GM12878 (cell line): ENCODE results near the gene CSF3. TPM values are rescaled to one million over a fixed set of nuclear protein-coding genes. Genes with fewer than 3 reads are reported as not detected.
A peak's percentile ranks its signal among the peaks of the same experiment; 100 is the strongest.

Source experiments
- ATAC-seq: fragments of 200-7000 bp; cut with Tn5 transposase; 3 replicates; pipeline ENCODE4 v1.9.1; 2020; ENCODE audit warnings: mild to moderate bottlenecking, moderate library complexity
- BruUV-seq: library from RNA; stranded (reverse); fragments of 400-500 nt; replicated peaks from 2 replicates; lab custom pipeline; 2021; lab: Mats Ljungman, UMichigan
- CTCF ChIA-PET: fragments of 300-600 bp; sonication (Branson Sonifier 250); formaldehyde crosslinking; extraction: SDS; loops from one replicate; lab custom pipeline; 2021; ENCODE audit warnings: inconsistent platforms; lab: Yijun Ruan, JAX
- POLR2A ChIA-PET: fragments of 350-600 bp; formaldehyde crosslinking; extraction: SDS; loops from one replicate; lab custom pipeline; 2021; ENCODE audit warnings: inconsistent platforms; lab: Charles Lee
- RAD21 ChIA-PET: fragments of 300-600 bp; sonication (Branson Sonifier 250); formaldehyde crosslinking; loops from one replicate; lab custom pipeline; 2023; ENCODE audit warnings: antibody characterized with exemption; ENCODE audit not compliant: unreplicated experiment; lab: Charles Lee
- SMC1A ChIA-PET: fragments of 300-600 bp; sonication (Branson Sonifier 250); formaldehyde crosslinking; loops from one replicate; lab custom pipeline; 2023; ENCODE audit not compliant: unreplicated experiment, uncharacterized antibody; lab: Charles Lee
- DNase-seq: peaks from one replicate; pipeline ENCODE4 v3.0.0-alpha.2; 2011; ENCODE audit warnings: low read depth, low spot score
- FAIRE-seq: peaks from 3 replicates; lab custom pipeline; 2011; peaks lifted over from hg19 to GRCh38; lab: Jason Lieb, UNC
- H2AFZ ChIP-seq: 2 replicates; pipeline ENCODE4 v1.6.0; 2011; ENCODE audit warnings: low read depth, low read length, control low read depth; ENCODE audit not compliant: control insufficient read depth
- H3K27ac ChIP-seq: 2 replicates; pipeline ENCODE4 v1.5.1; 2011; ENCODE audit warnings: control low read depth; ENCODE audit not compliant: control insufficient read depth, insufficient read depth
- H3K27me3 ChIP-seq, 2 experiments: replicated peaks in 1 of 2; 2 replicates each; pipeline versions ENCODE4 v1.6.0 to v1.6.1; 2011; ENCODE audit warnings: low read length in 1 of 2; ENCODE audit not compliant: control insufficient read depth in 2 of 2, insufficient read depth in 2 of 2
- H3K36me3 ChIP-seq, 2 experiments: 2 replicates each; pipeline ENCODE4 v1.5.1; 2011; ENCODE audit warnings: low read length in 1 of 2; ENCODE audit not compliant: control insufficient read depth in 2 of 2, insufficient read depth in 2 of 2
- H3K4me1 ChIP-seq: 2 replicates; pipeline ENCODE4 v1.6.1; 2011; ENCODE audit warnings: mild to moderate bottlenecking, low read length, moderate library complexity, mixed read lengths; ENCODE audit not compliant: control insufficient read depth, insufficient read depth
- H3K4me2 ChIP-seq: 2 replicates; pipeline ENCODE4 v1.6.0; 2011; ENCODE audit warnings: control low read depth; ENCODE audit not compliant: control insufficient read depth, insufficient read depth
- H3K4me3 ChIP-seq: fragments of 200-600 bp; sonication (generic); 2 replicates; pipeline ENCODE4 v1.5.1; 2016
- H3K79me2 ChIP-seq: 2 replicates; pipeline ENCODE4 v1.6.0; 2011; ENCODE audit warnings: low read length; ENCODE audit not compliant: control insufficient read depth, insufficient read depth
- H3K9ac ChIP-seq: 2 replicates; pipeline ENCODE4 v1.8.0; 2011; ENCODE audit warnings: low read length, control low read depth, mixed read lengths; ENCODE audit not compliant: control insufficient read depth, insufficient read depth
- H3K9me3 ChIP-seq: replicated peaks from 3 replicates; pipeline ENCODE4 v1.5.1; 2011; ENCODE audit warnings: mild to moderate bottlenecking, low read length; ENCODE audit not compliant: control insufficient read depth, insufficient read depth
- H4K20me1 ChIP-seq: 2 replicates; pipeline ENCODE4 v1.6.0; 2011; ENCODE audit not compliant: control insufficient read depth, insufficient read depth
- BHLHE40 ChIP-seq, 2 experiments: fragments of 450-650 bp in 1 of 2; IDR thresholded peaks; 2 replicates each; pipeline ENCODE4 v1.6.1; 2011 to 2017; ENCODE audit warnings: low read depth in 2 of 2, borderline replicate concordance in 1 of 2, improper control_type of control experiment in 1 of 2, low read length in 1 of 2, mild to moderate bottlenecking in 1 of 2
- EZH2 ChIP-seq: IDR thresholded peaks from 2 replicates; pipeline ENCODE4 v1.6.1; 2012; ENCODE audit warnings: low read depth, mild to moderate bottlenecking, control low read depth, inconsistent platforms, low read length, borderline replicate concordance; ENCODE audit not compliant: control insufficient read depth
- JUND ChIP-seq: IDR thresholded peaks from 2 replicates; pipeline ENCODE4 v1.6.1; 2012; ENCODE audit warnings: low read depth, mild to moderate bottlenecking, low read length, improper control_type of control experiment, moderate library complexity
- LARP7 ChIP-seq: fragments of 450-650 bp; IDR thresholded peaks from 2 replicates; pipeline ENCODE4 v1.6.1; 2017; ENCODE audit warnings: mild to moderate bottlenecking
- SIX5 ChIP-seq: IDR thresholded peaks from 2 replicates; pipeline ENCODE4 v1.6.1; 2011; ENCODE audit warnings: mild to moderate bottlenecking, low read depth, low read length, moderate library complexity; ENCODE audit not compliant: severe bottlenecking
- WGBS: methylation state at CpG from one replicate; pipeline ENCODE4 v1.1.6; 2016; ENCODE audit warnings: low lambda C conversion rate; ENCODE audit not compliant: insufficient replicate concordance, insufficient coverage; ENCODE audit errors: missing lambda C conversion rate; 5-methylcytosine and 5-hydroxymethylcytosine counted together
- in situ Hi-C: fragments of 300-500 bp; cut with MboI; formaldehyde crosslinking; loops from 9 replicates; pipeline ENCODE4 v1.14.3; 2018; ENCODE audit warnings: mixed read lengths
- intact Hi-C: fragments of 100-400 bp; cut with micrococcal nuclease; formaldehyde crosslinking; loops from one replicate; pipeline ENCODE4 v1.14.2; 2022; ENCODE audit not compliant: unreplicated experiment
- polyA plus RNA-seq, 11 experiments: library from polyadenylated mRNA; depleted of rRNA in 4 of 11; unstranded in 6 of 11; stranded (reverse) in 5 of 11; fragments of >200 nt; fragmentation: Nextera tagmentation in 4 of 11; fragmentation: Illumina TruSeq in 1 of 11; extraction: Ambion mirVana in 4 of 11; extraction: Trizol in 1 of 11; gene quantifications; 1 replicate in 1 of 11; 2 replicates in 10 of 11; pipeline versions ENCODE4 v1.2.1 to v1.2.3, GENCODE V29; 2011 to 2016; ENCODE audit warnings: inconsistent platforms in 2 of 11, missing spikeins in 2 of 11, low read depth in 1 of 11
- total RNA-seq, 4 experiments: library from RNA; depleted of rRNA in 3 of 4; stranded (reverse); fragments of >200 nt in 3 of 4; fragmentation: Illumina TruSeq in 1 of 4; extraction: Trizol in 1 of 4; gene quantifications; 2 replicates each; pipeline versions ENCODE4 v1.2.1 to v1.2.3, GENCODE V29; 2013 to 2021
- TF ChIP-seq, protein P1 (sequence below): fragments of 450-650 bp; conservative IDR thresholded peaks from 2 replicates; pipeline ENCODE4 v1.6.1; 2017; ENCODE audit warnings: mild to moderate bottlenecking, moderate library complexity

The CSF3 gene
- total and polyA plus RNA-seq, 10 of the 15 experiments (the other 5 are each of a cell fraction or from before 2014, with no cell fraction given) = 0.09 to 0.28 (median 0.12) TPM; not detected in 5

DNA sequence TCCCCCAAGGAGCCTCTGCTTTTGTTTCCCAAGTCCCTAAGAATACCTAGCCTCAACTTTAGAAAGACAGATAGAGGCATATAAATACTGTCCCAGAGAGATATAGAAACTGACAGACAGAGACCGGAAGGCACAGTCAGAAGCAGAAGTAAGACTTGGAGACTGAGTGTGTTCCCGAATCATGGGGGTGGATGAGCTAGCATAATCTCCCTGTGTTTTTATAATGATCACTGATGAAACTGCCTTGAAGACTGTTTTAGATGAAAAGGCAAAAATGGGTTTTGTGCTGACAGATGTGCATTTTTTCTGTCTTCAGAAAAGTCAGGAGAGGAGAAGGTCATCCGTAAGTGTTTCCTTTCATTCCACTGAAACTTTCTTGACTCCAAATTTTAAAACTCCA is 43.0 kb upstream of the CSF3 start:
- H3K27ac ChIP-seq = no peak overlapping the region
- no peaks in the 10 kb centered on the region for H4K20me1 ChIP-seq
- FAIRE-seq (peak; percentile 27), ATAC-seq (no peak), DNase-seq (no peak)
- CTCF ChIA-PET = interaction anchor here (0.7 to 1.2 kb wide), 3 partner anchors 33 to 348 kb away, joined by 3 to 4 read pairs (median 3); no protein-coding TSS in a partner anchor
- H3K36me3 ChIP-seq = no peaks in the 10 kb centered on the region
- no peak for TF ChIP-seq SIX5
- TF ChIP-seq BHLHE40 (IDR thresholded peaks at IDR 0.05; ENCODE audit: borderline replicate concordance in 1 of 2, low read depth in 2 of 2, low read length in 1 of 2) = no peak
- TF ChIP-seq EZH2 = no peak
- BruUV-seq = no TSS peak
- intact Hi-C loops (no loop called here), in situ Hi-C loops (no loop called here)
- no peaks in the 10 kb centered on the region for H3K4me1 ChIP-seq
- POLR2A ChIA-PET = no interaction called here
- peaks cover 0 to 4% of the 10 kb centered on the region in 2 experiments; a peak in 2 of 4 replicates for H3K27me3 ChIP-seq
- RAD21 ChIA-PET = no interaction called here
- H3K9me3 ChIP-seq = no peaks in the 10 kb centered on the region
- no peak overlapping the region for H3K4me3 ChIP-seq
- SMC1A ChIA-PET = no interaction called here
- H3K79me2 ChIP-seq = no peaks in the 10 kb centered on the region
- no peak overlapping the region for H3K9ac ChIP-seq
- WGBS = 14% methylated on average over 3 of the region's 3 CpGs
- no peak overlapping the region for H2AFZ ChIP-seq
- H3K4me2 ChIP-seq = no peak overlapping the region

DNA sequence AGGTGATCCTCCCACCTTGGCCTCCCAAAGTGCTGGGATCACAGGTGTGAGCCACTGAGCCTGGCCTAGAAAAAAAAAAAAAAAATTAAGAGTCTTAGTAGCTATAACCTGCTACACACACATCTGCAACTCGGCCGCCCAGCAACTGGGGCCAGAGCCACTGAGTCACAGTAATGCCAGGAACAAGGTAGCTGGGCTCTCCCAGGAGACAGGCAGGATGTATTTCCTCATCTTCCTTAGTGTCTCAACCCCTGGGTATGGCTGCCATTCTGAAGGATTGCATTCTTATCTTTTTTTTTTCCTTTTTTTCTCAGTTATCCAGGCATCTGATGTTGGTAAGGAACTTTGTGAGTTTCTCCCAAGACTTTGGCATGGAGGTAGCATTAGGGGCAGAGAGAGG is 41.7 kb upstream of the CSF3 start:
- FAIRE-seq (no peak), ATAC-seq (no peak), DNase-seq (no peak)
- Histone ChIP-seq H3K9me3 (no peaks in the 10 kb centered on the region), H3K79me2 (no peaks in the 10 kb centered on the region), H3K36me3 (no peaks in the 10 kb centered on the region), H3K4me1 (no peaks in the 10 kb centered on the region), H3K9ac (no peak overlapping the region), H3K4me2 (no peak overlapping the region), H3K27me3 (peaks cover 0 to 4% of the 10 kb centered on the region in 2 experiments; a peak in 2 of 4 replicates), H2AFZ (no peak overlapping the region), H3K4me3 (no peak overlapping the region), H4K20me1 (no peaks in the 10 kb centered on the region), H3K27ac (no peak overlapping the region)
- CTCF ChIA-PET = no interaction called here
- RAD21 ChIA-PET = no interaction called here
- intact Hi-C loops = no loop called here
- TF ChIP-seq LARP7 (no peak), JUND (no peak)
- TF ChIP-seq, protein P1, sequence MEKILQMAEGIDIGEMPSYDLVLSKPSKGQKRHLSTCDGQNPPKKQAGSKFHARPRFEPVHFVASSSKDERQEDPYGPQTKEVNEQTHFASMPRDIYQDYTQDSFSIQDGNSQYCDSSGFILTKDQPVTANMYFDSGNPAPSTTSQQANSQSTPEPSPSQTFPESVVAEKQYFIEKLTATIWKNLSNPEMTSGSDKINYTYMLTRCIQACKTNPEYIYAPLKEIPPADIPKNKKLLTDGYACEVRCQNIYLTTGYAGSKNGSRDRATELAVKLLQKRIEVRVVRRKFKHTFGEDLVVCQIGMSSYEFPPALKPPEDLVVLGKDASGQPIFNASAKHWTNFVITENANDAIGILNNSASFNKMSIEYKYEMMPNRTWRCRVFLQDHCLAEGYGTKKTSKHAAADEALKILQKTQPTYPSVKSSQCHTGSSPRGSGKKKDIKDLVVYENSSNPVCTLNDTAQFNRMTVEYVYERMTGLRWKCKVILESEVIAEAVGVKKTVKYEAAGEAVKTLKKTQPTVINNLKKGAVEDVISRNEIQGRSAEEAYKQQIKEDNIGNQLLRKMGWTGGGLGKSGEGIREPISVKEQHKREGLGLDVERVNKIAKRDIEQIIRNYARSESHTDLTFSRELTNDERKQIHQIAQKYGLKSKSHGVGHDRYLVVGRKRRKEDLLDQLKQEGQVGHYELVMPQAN = no peak
- SMC1A ChIA-PET = interaction anchor here (1.1 kb wide), 1 partner anchor 34 kb away, joined by 4 read pairs; no protein-coding TSS in a partner anchor
- in situ Hi-C loops = no loop called here
- POLR2A ChIA-PET = interaction anchor here (0.7 kb wide), 1 partner anchor 298 kb away, joined by 3 read pairs; no protein-coding TSS in a partner anchor
- WGBS = 21% methylated on average over 2 of the region's 2 CpGs
- BruUV-seq = no TSS peak
